RKO (cell line): Measurements from ENCODE around the gene MKNK2.

Experiments used
- DNase-seq: peaks from one replicate; pipeline ENCODE4 v3.0.0-alpha.2; 2016; ENCODE audit warnings: low spot score

Gene MKNK2

GRCh38 chr19:2080336-2080988 lies 29.4 kb upstream of the MKNK2 start:
- DNase-seq, result no peak

GRCh38 chr19:2079865-2080301 lies 28.8 kb upstream of the MKNK2 start:
- no peak for DNase-seq

GRCh38 chr19:2079076-2079864 lies 28.2 kb upstream of the MKNK2 start:
- DNase-seq, result no peak

- no peak for DNase-seq
These were observed 27.0 kb upstream of the MKNK2 start for GRCh38 chr19:2077833-2078619.

GRCh38 chr19:2077398-2077797 lies 26.4 kb upstream of the MKNK2 start:
- DNase-seq, result no peak

GRCh38 chr19:2076526-2076944 lies 25.5 kb upstream of the MKNK2 start:
- DNase-seq, result no peak

GRCh38 chr19:2072757-2073551 lies 21.9 kb upstream of the MKNK2 start:
- no peak for DNase-seq

GRCh38 chr19:2070986-2071673 lies 20.1 kb upstream of the MKNK2 start:
- no peak for DNase-seq

- no peak for DNase-seq
These were observed 19.4 kb upstream of the MKNK2 start for GRCh38 chr19:2070436-2070827.

- DNase-seq, result no peak
These were observed 13.9 kb upstream of the MKNK2 start for GRCh38 chr19:2064788-2065524.

GRCh38 chr19:2064395-2064787 lies 13.3 kb upstream of the MKNK2 start:
- DNase-seq, result no peak

GRCh38 chr19:2063824-2064223 lies 12.8 kb upstream of the MKNK2 start:
- no peak for DNase-seq

- no peak for DNase-seq
These were observed 11.7 kb upstream of the MKNK2 start for GRCh38 chr19:2062770-2063169.

- no peak for DNase-seq
These were observed 11.3 kb upstream of the MKNK2 start for GRCh38 chr19:2062389-2062729.

- peak; percentile 99 for DNase-seq
These were observed 10.7 kb upstream of the MKNK2 start for GRCh38 chr19:2061495-2062388.

- peak; percentile 73 for DNase-seq
These were observed 9.9 kb upstream of the MKNK2 start for GRCh38 chr19:2060884-2061494.

GRCh38 chr19:2059422-2060201 lies 8.6 kb upstream of the MKNK2 start:
- DNase-seq, result peak; percentile 70
